HCT116 (cell line): ENCODE data around the gene NT5C2.

ENCODE experiments used
- CTCF ChIP-seq, 3 experiments: fragments of 200-600 bp in 1 of 3; sonication (generic) in 1 of 3; IDR thresholded peaks in 2 of 3; conservative IDR thresholded peaks in 1 of 3; 2 replicates each; pipeline ENCODE4 v1.5.1; 2012 to 2017; ENCODE audit warnings: low read depth in 2 of 3, low read length in 2 of 3, antibody characterized with exemption in 1 of 3, borderline replicate concordance in 1 of 3, control low read depth in 1 of 3, mild to moderate bottlenecking in 1 of 3, mixed read lengths in 1 of 3, mixed run types in 1 of 3, moderate library complexity in 1 of 3; ENCODE audit not compliant: insufficient read depth in 1 of 3
- EZH2 ChIP-seq: fragments of 200-600 bp; sonication (generic); IDR thresholded peaks from 2 replicates; pipeline ENCODE4 v1.6.1; 2017; ENCODE audit warnings: antibody characterized with exemption, mixed run types
- RAD21 ChIP-seq: IDR thresholded peaks from 2 replicates; pipeline ENCODE4 v1.6.1; 2012; ENCODE audit warnings: low read depth, mild to moderate bottlenecking
- ZNF274 ChIP-seq: fragments of 200-500 bp; sonication (Bioruptor generic); IDR thresholded peaks from 2 replicates; pipeline ENCODE4 v1.6.1; 2014; ENCODE audit warnings: mild to moderate bottlenecking, low read depth, low read length, inconsistent platforms

- no peak for TF ChIP-seq EZH2
- no peak for TF ChIP-seq CTCF (IDR thresholded peaks at IDR 0.05 in 2 of 3, conservative IDR thresholded peaks at IDR 0.05 in 1 of 3; ENCODE audit: borderline replicate concordance in 1 of 3, insufficient read depth in 1 of 3, low read depth in 2 of 3, low read length in 2 of 3)
- no peak for TF ChIP-seq ZNF274
- TF ChIP-seq RAD21, result no peak
These were observed 135.0 kb downstream of the NT5C2 start for GRCh38 chr10:103058034-103058433.
